ENCODE data around the gene MTA3. TPM values are rescaled to one million over a fixed set of nuclear protein-coding genes. Genes with fewer than 3 reads are reported as not detected.

Gene MTA3
- total and polyA plus RNA-seq, 2 donors (not counting 1 experiment from before 2014, with no cell fraction given): 13.4 to 33.2 TPM

DNA sequence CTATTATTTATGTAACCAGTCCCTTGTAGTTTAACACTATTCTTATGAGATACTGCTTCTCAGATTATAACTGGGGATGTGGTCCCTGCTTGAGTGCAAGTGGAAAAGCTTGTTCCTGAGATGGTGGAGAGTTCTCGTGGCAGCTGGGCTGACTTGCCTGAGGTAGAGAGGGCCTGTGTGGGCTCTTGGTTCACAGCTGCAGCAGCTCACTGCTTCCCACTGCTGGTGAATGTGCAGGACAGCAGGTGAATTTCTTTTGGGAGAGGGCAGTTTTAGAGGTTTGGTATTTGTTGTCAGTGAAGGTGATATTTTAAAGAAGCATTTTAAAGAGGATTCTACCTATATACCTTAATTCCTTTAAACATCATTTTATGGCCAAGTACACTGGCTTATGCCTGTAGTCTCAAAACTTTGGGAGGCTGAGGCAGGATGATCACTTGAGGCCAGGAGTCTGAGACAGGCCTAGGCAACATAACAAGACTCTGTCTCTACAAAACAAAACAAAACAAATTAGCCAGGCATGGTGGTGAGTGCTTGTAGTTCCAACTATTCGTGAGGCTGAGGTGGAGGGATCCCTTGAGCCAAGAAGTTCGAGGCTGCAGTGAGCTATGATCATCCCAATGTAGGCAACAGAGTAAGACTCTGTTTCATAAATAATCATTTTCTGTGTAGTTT, 94.8 kb downstream of the MTA3 start:
- no peak for TF ChIP-seq EZH2 (IDR thresholded peaks at IDR 0.05; ENCODE audit: borderline replicate concordance, insufficient read depth, low read depth, low read length, poor library complexity, severe bottlenecking)
- TF ChIP-seq, protein P1, sequence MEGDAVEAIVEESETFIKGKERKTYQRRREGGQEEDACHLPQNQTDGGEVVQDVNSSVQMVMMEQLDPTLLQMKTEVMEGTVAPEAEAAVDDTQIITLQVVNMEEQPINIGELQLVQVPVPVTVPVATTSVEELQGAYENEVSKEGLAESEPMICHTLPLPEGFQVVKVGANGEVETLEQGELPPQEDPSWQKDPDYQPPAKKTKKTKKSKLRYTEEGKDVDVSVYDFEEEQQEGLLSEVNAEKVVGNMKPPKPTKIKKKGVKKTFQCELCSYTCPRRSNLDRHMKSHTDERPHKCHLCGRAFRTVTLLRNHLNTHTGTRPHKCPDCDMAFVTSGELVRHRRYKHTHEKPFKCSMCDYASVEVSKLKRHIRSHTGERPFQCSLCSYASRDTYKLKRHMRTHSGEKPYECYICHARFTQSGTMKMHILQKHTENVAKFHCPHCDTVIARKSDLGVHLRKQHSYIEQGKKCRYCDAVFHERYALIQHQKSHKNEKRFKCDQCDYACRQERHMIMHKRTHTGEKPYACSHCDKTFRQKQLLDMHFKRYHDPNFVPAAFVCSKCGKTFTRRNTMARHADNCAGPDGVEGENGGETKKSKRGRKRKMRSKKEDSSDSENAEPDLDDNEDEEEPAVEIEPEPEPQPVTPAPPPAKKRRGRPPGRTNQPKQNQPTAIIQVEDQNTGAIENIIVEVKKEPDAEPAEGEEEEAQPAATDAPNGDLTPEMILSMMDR (IDR thresholded peaks at IDR 0.05): peak; percentile 99
- Mint-ChIP-seq H3K9me3 (ENCODE audit: insufficient read depth) (no peaks in the 10 kb centered on the region), H3K27ac (peak overlapping the region; percentile 21), H3K27me3 (no peaks in the 10 kb centered on the region), H3K4me1 (peaks cover 15% of the 10 kb centered on the region), H3K4me3 (peak overlapping the region; percentile 2)
- peaks cover 0 to 2% of the 10 kb centered on the region in 2 experiments for H3K36me3 ChIP-seq (replicated peaks in 1 of 2; ENCODE audit: control extremely low read depth in 1 of 2, control insufficient read depth in 1 of 2, extremely low read depth in 1 of 2, insufficient read depth in 2 of 2, low read length in 1 of 2)
- peak overlapping the region; percentile 45 for H3K4me2 ChIP-seq (replicated peaks; ENCODE audit: low read depth, low read length, poor library complexity, severe bottlenecking)
- DNase-seq (peak; percentile 78), ATAC-seq (ENCODE audit: low read depth) (peak; percentile 94)
- H2AFZ ChIP-seq (ENCODE audit: insufficient read depth, low read depth, low read length, poor library complexity, severe bottlenecking): peak overlapping the region; percentile 65
- ChIA-PET CTCF (interaction anchor here (0.6 to 3.6 kb wide), 36 partner anchors 8 to 794 kb away, joined by 3 to 89 read pairs (median 4); partner anchors contain the start of genes HAAO and KCNG3), POLR2A (interaction anchor here (0.5 to 1.0 kb wide), 4 partner anchors 53 to 173 kb away, joined by 3 to 8 read pairs (median 5); no protein-coding TSS in a partner anchor)
- H3K9me3 ChIP-seq (ENCODE audit: control extremely low read depth in 1 of 3, control insufficient read depth in 2 of 3, insufficient read depth in 1 of 3, low read length in 2 of 3): no peaks in the 10 kb centered on the region
- no peaks in the 10 kb centered on the region for H4K20me1 ChIP-seq (ENCODE audit: control insufficient read depth, insufficient read depth, low read length, poor library complexity, severe bottlenecking)
- intact Hi-C loops (cut with micrococcal nuclease): loop anchor here (1.0 to 5.0 kb wide), 5 partner anchors 94 to 794 kb away; partner anchors contain the start of genes COX7A2L, HAAO and MTA3
- H3K27me3 ChIP-seq (replicated peaks in 1 of 4; ENCODE audit: control extremely low read depth in 1 of 4, control insufficient read depth in 3 of 4, insufficient read depth in 4 of 4, low read length in 3 of 4): no peaks in the 10 kb centered on the region
- no peaks in the 10 kb centered on the region for H3K79me2 ChIP-seq (ENCODE audit: control insufficient read depth, insufficient read depth, low read length)
- H3K4me3 ChIP-seq (ENCODE audit: control extremely low read depth in 1 of 5, extremely low read depth in 1 of 5, insufficient read depth in 1 of 5, low read depth in 2 of 5, low read length in 4 of 5): peak overlapping the region in 1 of 5 experiments; percentile 2
- H3K27ac ChIP-seq (ENCODE audit: low read length in 2 of 2): peak overlapping the region in 1 of 2 donors; percentile 63
- peak overlapping the region; percentile 36 for H3K9ac ChIP-seq (ENCODE audit: low read length)
- H3K4me1 ChIP-seq (ENCODE audit: control insufficient read depth in 2 of 2, insufficient read depth in 2 of 2, low read length in 2 of 2): peaks cover 16 to 18% of the 10 kb centered on the region in 2 donors
- WGBS (ENCODE audit: insufficient coverage): 8% methylated on average over 1 of the region's 3 CpGs

DNA sequence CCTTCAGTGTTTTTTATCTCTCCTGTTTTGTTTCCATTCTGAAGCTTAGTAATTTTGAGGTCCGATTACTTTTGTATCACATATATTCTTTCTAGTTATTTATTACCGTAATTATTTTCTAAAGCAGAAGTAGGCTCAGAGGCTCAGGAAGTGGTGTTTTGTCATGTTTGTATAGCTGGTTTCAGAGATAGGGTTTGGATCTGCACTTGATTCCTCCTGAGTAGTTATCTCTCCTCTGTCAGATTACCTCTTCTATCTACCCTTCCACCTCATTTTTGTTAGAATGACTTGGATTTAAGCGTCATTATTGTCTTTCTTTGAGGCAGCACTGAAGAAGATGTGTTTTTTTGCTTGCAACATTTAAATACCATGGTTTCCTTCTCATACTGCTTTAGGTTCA, 95.4 kb downstream of the MTA3 start:
- H3K27me3 ChIP-seq (replicated peaks in 1 of 4; ENCODE audit: control extremely low read depth in 1 of 4, control insufficient read depth in 3 of 4, insufficient read depth in 4 of 4, low read length in 3 of 4): no peaks in the 10 kb centered on the region
- Mint-ChIP-seq H3K4me1 (peaks cover 15% of the 10 kb centered on the region), H3K27me3 (no peaks in the 10 kb centered on the region), H3K4me3 (peak overlapping the region; percentile 13), H3K27ac (peak overlapping the region; percentile 21), H3K9me3 (ENCODE audit: insufficient read depth) (no peaks in the 10 kb centered on the region)
- WGBS (ENCODE audit: insufficient coverage): no CpG with 5 or more reads among the region's 3 CpGs
- DNase-seq (peak; percentile 37), ATAC-seq (ENCODE audit: low read depth) (peak; percentile 44)
- no peaks in the 10 kb centered on the region for H3K79me2 ChIP-seq (ENCODE audit: control insufficient read depth, insufficient read depth, low read length)
- H3K36me3 ChIP-seq (replicated peaks in 1 of 2; ENCODE audit: control extremely low read depth in 1 of 2, control insufficient read depth in 1 of 2, extremely low read depth in 1 of 2, insufficient read depth in 2 of 2, low read length in 1 of 2): peaks cover 0 to 2% of the 10 kb centered on the region in 2 experiments
- POLR2A ChIA-PET: interaction anchor here (1.0 kb wide), 1 partner anchor 150 kb away, joined by 3 read pairs; no protein-coding TSS in a partner anchor
- peak overlapping the region; percentile 36 for H3K9ac ChIP-seq (ENCODE audit: low read length)
- peaks cover 16 to 18% of the 10 kb centered on the region in 2 donors for H3K4me1 ChIP-seq (ENCODE audit: control insufficient read depth in 2 of 2, insufficient read depth in 2 of 2, low read length in 2 of 2)
- H3K4me3 ChIP-seq (ENCODE audit: control extremely low read depth in 1 of 5, extremely low read depth in 1 of 5, insufficient read depth in 1 of 5, low read depth in 2 of 5, low read length in 4 of 5): peak overlapping the region in 1 of 5 experiments; percentile 2
- H4K20me1 ChIP-seq (ENCODE audit: control insufficient read depth, insufficient read depth, low read length, poor library complexity, severe bottlenecking): no peaks in the 10 kb centered on the region
- peak overlapping the region; percentile 45 for H3K4me2 ChIP-seq (replicated peaks; ENCODE audit: low read depth, low read length, poor library complexity, severe bottlenecking)
- H3K9me3 ChIP-seq (ENCODE audit: control extremely low read depth in 1 of 3, control insufficient read depth in 2 of 3, insufficient read depth in 1 of 3, low read length in 2 of 3): no peaks in the 10 kb centered on the region
- intact Hi-C loops (cut with micrococcal nuclease): loop anchor here (1.0 to 5.0 kb wide), 5 partner anchors 95 to 795 kb away; partner anchors contain the start of genes COX7A2L, HAAO and MTA3
- peak overlapping the region in 1 of 2 donors; percentile 63 for H3K27ac ChIP-seq (ENCODE audit: low read length in 2 of 2)
- TF ChIP-seq, protein P1 (IDR thresholded peaks at IDR 0.05): no peak
- no peak for TF ChIP-seq EZH2 (IDR thresholded peaks at IDR 0.05; ENCODE audit: borderline replicate concordance, insufficient read depth, low read depth, low read length, poor library complexity, severe bottlenecking)
- CTCF ChIA-PET: interaction anchor here (0.7 to 3.6 kb wide), 25 partner anchors 9 to 908 kb away, joined by 3 to 89 read pairs (median 4); partner anchors contain the start of genes HAAO and KCNG3
- H2AFZ ChIP-seq (ENCODE audit: insufficient read depth, low read depth, low read length, poor library complexity, severe bottlenecking): peak overlapping the region; percentile 65

Data from B cell (primary cell).